Uterus (tissue), 4 donors: ENCODE measurements around the gene SLC36A4. TPM values are rescaled to one million over a fixed set of nuclear protein-coding genes. Genes with fewer than 3 reads are reported as not detected.

Experiments
- DNase-seq, 2 donors: peaks; one replicate each; pipeline ENCODE4 v3.0.0-alpha.2; 2019 to 2020
- H3K27ac ChIP-seq, 2 donors: fragments of 200-600 bp; sonication (generic); 1 replicate in 1 of 2; 2 replicates in 1 of 2; pipeline ENCODE4 v1.5.1; 2016 to 2018
- H3K27me3 ChIP-seq, 2 donors: fragments of 200-600 bp; sonication (generic); one replicate each; pipeline ENCODE4 v1.5.1; 2018 to 2019; ENCODE audit warnings: control low read depth in 1 of 2
- H3K36me3 ChIP-seq, 2 donors: fragments of 200-600 bp; sonication (generic); one replicate each; pipeline ENCODE4 v1.5.1; 2019; ENCODE audit warnings: control low read depth in 1 of 2
- H3K4me1 ChIP-seq, 2 donors: fragments of 200-600 bp; sonication (generic); one replicate each; pipeline ENCODE4 v1.5.1; 2018 to 2019; ENCODE audit warnings: control low read depth in 1 of 2
- H3K4me3 ChIP-seq, 2 donors: fragments of 200-600 bp; sonication (generic); 1 replicate in 1 of 2; 2 replicates in 1 of 2; pipeline ENCODE4 v1.5.1; 2018 to 2019; ENCODE audit warnings: mild to moderate bottlenecking in 1 of 2
- H3K9me3 ChIP-seq, 2 donors: fragments of 200-600 bp; sonication (generic); one replicate each; pipeline ENCODE4 v1.5.1; 2019; ENCODE audit warnings: control low read depth in 1 of 2
- CTCF ChIP-seq, 4 experiments: fragments of 200-600 bp in 2 of 4; fragments of 450-650 bp in 2 of 4; sonication (generic) in 2 of 4; IDR thresholded peaks; one replicate each; pipeline ENCODE4 v1.5.1; 2016 to 2019; ENCODE audit warnings: antibody characterized with exemption in 4 of 4, mild to moderate bottlenecking in 2 of 4, moderate library complexity in 1 of 4
- POLR2A ChIP-seq, 2 donors: fragments of 450-650 bp; IDR thresholded peaks; one replicate each; pipeline ENCODE4 v1.6.1; 2016; ENCODE audit warnings: antibody characterized with exemption in 2 of 2, mild to moderate bottlenecking in 1 of 2, moderate library complexity in 1 of 2
- intact Hi-C: fragments of 100-400 bp; cut with DNase I; formaldehyde crosslinking; loops from one replicate; pipeline ENCODE4 v1.15.1; 2023; ENCODE audit warnings: low total_unique reads
- total RNA-seq, 4 donors: library from RNA; depleted of rRNA in 3 of 4; stranded (reverse); fragments of >200 nt in 3 of 4; gene quantifications; one replicate each; pipeline versions ENCODE4 v1.1.0 to v1.2.4, GENCODE V29; 2014 to 2023
- donor health status: DM: yes; HTN: yes; CAD: no.

The SLC36A4 gene
- total RNA-seq, 4 donors from 2014 or later, result 24.5 to 49.4 (median 29.4) TPM

- Histone ChIP-seq H3K27ac (no peak overlapping the region), H3K27me3 (no peaks in the 10 kb centered on the region), H3K9me3 (no peaks in the 10 kb centered on the region), H3K36me3 (no peaks in the 10 kb centered on the region), H3K4me1 (no peaks in the 10 kb centered on the region), H3K4me3 (no peak overlapping the region)
- intact Hi-C loops, result no loop called here
- TF ChIP-seq POLR2A (IDR thresholded peaks at IDR 0.05) (no peak), CTCF (IDR thresholded peaks at IDR 0.05) (no peak)
- no peak for DNase-seq
Observed at GRCh38 chr11:93143800-93144199, 54.0 kb downstream of the SLC36A4 start.

- TF ChIP-seq CTCF (IDR thresholded peaks at IDR 0.05) (no peak), POLR2A (IDR thresholded peaks at IDR 0.05) (no peak)
- Histone ChIP-seq H3K4me3 (no peak overlapping the region), H3K4me1 (no peaks in the 10 kb centered on the region), H3K9me3 (no peaks in the 10 kb centered on the region), H3K36me3 (no peaks in the 10 kb centered on the region), H3K27ac (no peak overlapping the region), H3K27me3 (no peaks in the 10 kb centered on the region)
- no peak for DNase-seq
- intact Hi-C loops, result no loop called here
Observed at GRCh38 chr11:93143186-93143585, 54.6 kb downstream of the SLC36A4 start.

GRCh38 chr11:93133488-93134109 lies 64.2 kb downstream of the SLC36A4 start:
- TF ChIP-seq POLR2A (IDR thresholded peaks at IDR 0.05) (no peak), CTCF (IDR thresholded peaks at IDR 0.05) (no peak)
- Histone ChIP-seq H3K9me3 (no peaks in the 10 kb centered on the region), H3K4me1 (no peaks in the 10 kb centered on the region), H3K4me3 (no peak overlapping the region), H3K27me3 (no peaks in the 10 kb centered on the region), H3K36me3 (no peaks in the 10 kb centered on the region), H3K27ac (no peak overlapping the region)
- no peak for DNase-seq
- intact Hi-C loops, result no loop called here

- Histone ChIP-seq H3K36me3 (no peaks in the 10 kb centered on the region), H3K27ac (no peak overlapping the region), H3K9me3 (no peaks in the 10 kb centered on the region), H3K27me3 (no peaks in the 10 kb centered on the region), H3K4me3 (no peak overlapping the region), H3K4me1 (no peaks in the 10 kb centered on the region)
- TF ChIP-seq CTCF (IDR thresholded peaks at IDR 0.05) (no peak), POLR2A (IDR thresholded peaks at IDR 0.05) (no peak)
- intact Hi-C loops, result no loop called here
- no peak for DNase-seq
Observed at GRCh38 chr11:93132836-93133235, 65.0 kb downstream of the SLC36A4 start.

GRCh38 chr11:93131709-93132108 lies 66.1 kb downstream of the SLC36A4 start:
- Histone ChIP-seq H3K9me3 (no peaks in the 10 kb centered on the region), H3K4me1 (no peaks in the 10 kb centered on the region), H3K27me3 (no peaks in the 10 kb centered on the region), H3K27ac (no peak overlapping the region), H3K4me3 (no peak overlapping the region), H3K36me3 (no peaks in the 10 kb centered on the region)
- intact Hi-C loops, result no loop called here
- TF ChIP-seq CTCF (IDR thresholded peaks at IDR 0.05), result no peak
- DNase-seq, result no peak
